SK-N-MC (cell line): ENCODE measurements around the gene REL.

Source experiments
- DNase-seq: peaks from one replicate; pipeline ENCODE4 v3.0.0-alpha.2; 2011; ENCODE audit warnings: low read depth, low spot score
- H3K27ac ChIP-seq: fragments of 200-600 bp; sonication (generic); 2 replicates; pipeline ENCODE4 v1.5.1; 2016; ENCODE audit warnings: mixed run types
- H3K36me3 ChIP-seq: fragments of 200-600 bp; sonication (generic); 2 replicates; pipeline ENCODE4 v1.6.1; 2017; ENCODE audit warnings: antibody characterized with exemption, low read length, mixed read lengths; ENCODE audit not compliant: insufficient read depth
- H3K4me3 ChIP-seq: fragments of 200-600 bp; sonication (generic); 2 replicates; pipeline ENCODE4 v1.5.1; 2016
- H3K9ac ChIP-seq: fragments of 200-600 bp; sonication (generic); 2 replicates; pipeline ENCODE4 v1.8.0; 2017; ENCODE audit warnings: mixed run types, mixed read lengths; ENCODE audit not compliant: insufficient read length
- H3K9me3 ChIP-seq: fragments of 200-600 bp; sonication (generic); 2 replicates; pipeline ENCODE4 v1.6.1; 2017; ENCODE audit warnings: low read depth, mild to moderate bottlenecking, antibody characterized with exemption, low read length, moderate library complexity, mixed read lengths
- EZH2 ChIP-seq: fragments of 200-600 bp; sonication (generic); IDR thresholded peaks from one replicate; pipeline ENCODE4 v1.6.1; 2017; ENCODE audit warnings: antibody characterized with exemption
- FOXP2 ChIP-seq: optimal IDR thresholded peaks from 2 replicates; pipeline ENCODE3; 2011; ENCODE audit warnings: mild to moderate bottlenecking, moderate library complexity; ENCODE audit not compliant: insufficient read depth; ENCODE audit errors: extremely low read length, control extremely low read depth
- POLR2AphosphoS5 ChIP-seq: IDR thresholded peaks from 2 replicates; pipeline ENCODE4 v1.6.1; 2012; ENCODE audit warnings: mild to moderate bottlenecking, low read depth, low read length, borderline replicate concordance

REL gene

DNA sequence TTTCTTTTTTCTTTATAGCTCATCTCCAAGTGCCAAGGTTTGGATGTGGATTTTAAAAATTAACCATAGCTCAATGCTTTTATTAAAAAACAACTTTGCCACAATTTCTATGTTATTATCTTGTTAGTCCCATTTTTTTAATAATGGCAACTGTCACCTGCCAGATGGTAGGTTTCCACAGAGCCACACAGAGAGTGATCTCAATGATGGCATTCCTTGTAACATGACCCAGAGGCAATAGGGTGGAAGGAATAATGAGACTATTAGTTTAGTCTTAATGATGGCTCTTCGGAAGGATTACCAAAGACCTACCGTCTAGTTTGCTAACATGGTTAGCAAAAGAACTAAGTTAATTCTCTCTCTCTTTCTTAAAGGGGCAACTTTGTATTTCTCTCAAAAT is 64.0 kb downstream of the REL start:
- Histone ChIP-seq H3K9ac (no peak overlapping the region), H3K36me3 (no peaks in the 10 kb centered on the region), H3K27ac (no peak overlapping the region), H3K4me3 (no peak overlapping the region), H3K9me3 (no peaks in the 10 kb centered on the region)
- DNase-seq, result no peak
- TF ChIP-seq POLR2AphosphoS5 (no peak), EZH2 (no peak), FOXP2 (no peak)

- Histone ChIP-seq H3K27ac (no peak overlapping the region), H3K9me3 (no peaks in the 10 kb centered on the region), H3K4me3 (no peak overlapping the region), H3K36me3 (peaks cover 6% of the 10 kb centered on the region), H3K9ac (no peak overlapping the region)
- no peak for DNase-seq
- TF ChIP-seq POLR2AphosphoS5, result no peak
- no peak for TF ChIP-seq EZH2
- TF ChIP-seq FOXP2, result no peak
Measured at GRCh38 chr2:60947056-60947455, 65.7 kb downstream of the REL start.

GRCh38 chr2:60948161-60948560 is 66.8 kb downstream of the REL start:
- Histone ChIP-seq H3K4me3 (no peak overlapping the region), H3K9me3 (no peaks in the 10 kb centered on the region), H3K9ac (no peak overlapping the region), H3K36me3 (peaks cover 7% of the 10 kb centered on the region), H3K27ac (no peak overlapping the region)
- DNase-seq, result no peak
- TF ChIP-seq EZH2 (no peak), FOXP2 (no peak), POLR2AphosphoS5 (no peak)

DNA sequence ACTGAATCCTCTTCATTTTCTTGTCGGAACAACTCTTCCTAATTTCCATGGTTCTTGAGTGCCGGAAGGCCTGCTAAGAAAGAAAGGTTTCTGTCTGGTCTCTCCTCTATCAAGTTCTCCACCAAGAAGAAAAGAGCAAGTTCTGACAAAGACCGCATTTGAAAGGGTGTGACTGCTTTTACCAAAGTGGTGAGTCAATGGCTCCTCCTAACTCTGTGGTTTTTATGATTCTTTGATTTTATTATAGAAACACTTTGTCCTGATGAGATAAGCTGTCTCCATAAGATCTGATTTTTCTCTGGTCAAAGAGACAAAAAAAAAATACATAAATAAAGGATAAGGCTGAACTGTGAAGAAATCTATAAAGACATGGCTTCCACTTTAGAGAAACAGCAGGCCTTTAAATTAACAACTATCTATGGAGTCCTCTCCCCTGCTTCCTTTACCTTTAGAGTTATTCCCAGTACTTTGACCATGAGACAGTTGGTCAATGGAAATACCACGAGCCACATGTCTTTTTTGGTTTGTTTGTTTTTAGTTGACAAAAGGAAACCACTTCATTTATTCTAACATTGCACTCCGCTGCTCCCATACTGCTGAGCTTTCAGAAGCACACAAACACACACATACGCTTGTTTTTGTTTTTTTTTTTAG is 67.7 kb downstream of the REL start:
- TF ChIP-seq EZH2, result no peak
- TF ChIP-seq POLR2AphosphoS5, result no peak
- TF ChIP-seq FOXP2, result no peak

DNA sequence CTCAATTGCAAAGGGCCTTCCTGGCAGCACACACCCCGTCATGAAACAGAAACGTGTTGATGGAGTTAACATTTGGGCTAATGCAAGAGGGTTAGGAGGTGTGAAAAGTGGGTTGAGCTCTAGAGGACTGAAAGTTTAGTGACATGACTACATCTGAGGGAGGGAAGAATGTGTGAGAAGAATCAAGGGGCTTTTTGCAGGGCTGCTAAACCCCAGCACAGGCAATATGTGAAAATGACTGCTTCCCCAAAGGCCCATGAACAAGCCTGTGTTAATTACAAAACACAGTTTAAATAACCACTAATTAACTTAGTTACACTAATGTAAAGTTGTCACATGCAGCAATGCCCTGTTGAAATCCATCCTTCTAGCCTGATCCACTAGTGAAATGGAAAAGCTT is 72.8 kb downstream of the REL start:
- H3K27ac ChIP-seq, result no peak overlapping the region
- peaks cover 17% of the 10 kb centered on the region for H3K36me3 ChIP-seq
- no peak for TF ChIP-seq EZH2
- no peak for TF ChIP-seq POLR2AphosphoS5
- no peak for TF ChIP-seq FOXP2

More for the DNA sequence above, 67.7 kb downstream of the REL start:
- Histone ChIP-seq H3K36me3 (peaks cover 16% of the 10 kb centered on the region), H3K9me3 (no peaks in the 10 kb centered on the region), H3K27ac (no peak overlapping the region), H3K9ac (no peak overlapping the region), H3K4me3 (no peak overlapping the region)
- no peak for DNase-seq

DNA sequence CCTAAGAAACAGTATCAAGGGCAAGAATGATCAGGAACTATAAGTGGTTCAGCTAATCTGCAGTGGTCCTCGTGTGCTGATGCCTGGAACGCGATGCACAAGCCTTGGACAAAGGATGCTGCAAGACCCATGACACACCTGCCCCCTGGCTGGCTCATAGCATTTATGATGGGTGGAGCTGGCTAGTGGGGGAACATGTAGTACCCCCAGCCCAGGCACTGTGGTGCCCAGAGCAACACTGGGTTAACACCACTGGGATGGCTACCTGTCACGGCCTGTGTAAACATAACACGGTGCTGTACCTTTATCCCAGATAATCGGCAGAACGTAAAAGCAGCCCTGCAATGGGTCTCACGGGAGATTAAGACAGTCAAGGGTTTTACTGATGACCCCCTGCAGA is 75.8 kb downstream of the REL start:
- DNase-seq, result no peak
- Histone ChIP-seq H3K9ac (no peak overlapping the region), H3K36me3 (peaks cover 11% of the 10 kb centered on the region), H3K4me3 (no peak overlapping the region), H3K9me3 (no peaks in the 10 kb centered on the region), H3K27ac (no peak overlapping the region)
- TF ChIP-seq FOXP2 (no peak), POLR2AphosphoS5 (no peak), EZH2 (no peak)

More for the DNA sequence above, 72.8 kb downstream of the REL start:
- no peak for DNase-seq
- Histone ChIP-seq H3K9me3 (no peaks in the 10 kb centered on the region), H3K9ac (no peak overlapping the region), H3K4me3 (no peak overlapping the region)

- peaks cover 11% of the 10 kb centered on the region for H3K36me3 ChIP-seq
- H3K4me3 ChIP-seq, result no peak overlapping the region
- no peak for TF ChIP-seq FOXP2
- TF ChIP-seq EZH2, result no peak
- TF ChIP-seq POLR2AphosphoS5, result no peak
- no peaks in the 10 kb centered on the region for H3K9me3 ChIP-seq
- H3K27ac ChIP-seq, result no peak overlapping the region
- H3K9ac ChIP-seq, result no peak overlapping the region
- DNase-seq, result no peak
Measured at GRCh38 chr2:60957643-60958042, 76.3 kb downstream of the REL start.

DNA sequence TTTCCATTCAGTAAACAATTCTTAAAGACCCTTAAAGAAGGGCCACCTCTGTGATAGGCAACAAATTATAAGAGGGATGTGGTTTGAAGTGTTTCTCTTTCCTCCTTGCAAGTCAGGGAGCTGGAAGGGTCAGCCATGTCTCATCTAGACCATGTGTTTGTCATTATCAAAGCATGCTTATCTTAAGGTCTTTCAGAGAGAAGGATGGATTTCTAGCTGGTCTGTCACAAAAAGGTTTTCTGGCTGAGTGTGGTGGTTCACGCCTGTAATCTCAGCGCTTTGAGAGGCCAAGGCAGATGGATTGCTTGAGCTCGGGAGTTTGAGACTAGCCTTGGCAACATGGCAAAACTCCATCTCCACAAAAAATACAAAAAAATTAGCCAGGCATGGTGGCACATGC is 77.0 kb downstream of the REL start:
- no peak overlapping the region for H3K27ac ChIP-seq
- H3K4me3 ChIP-seq, result no peak overlapping the region
- DNase-seq, result no peak
- no peak overlapping the region for H3K9ac ChIP-seq
- no peaks in the 10 kb centered on the region for H3K9me3 ChIP-seq
- H3K36me3 ChIP-seq, result peaks cover 7% of the 10 kb centered on the region
- TF ChIP-seq FOXP2 (no peak), POLR2AphosphoS5 (no peak), EZH2 (no peak)

GRCh38 chr2:60958800-60959199 is 77.4 kb downstream of the REL start:
- TF ChIP-seq EZH2 (no peak), FOXP2 (no peak), POLR2AphosphoS5 (no peak)
- Histone ChIP-seq H3K36me3 (0 out of 2 replicates have a peak, but pooled peaks cover 3% of the 10 kb centered on the region), H3K9ac (no peak overlapping the region), H3K4me3 (no peak overlapping the region), H3K27ac (no peak overlapping the region), H3K9me3 (no peaks in the 10 kb centered on the region)
- no peak for DNase-seq
